Trophoblast cell (in vitro differentiated cells and primary cell): Measurements from ENCODE around the gene LRRC4.

ENCODE experiments used
- DNase-seq, 2 donors: peaks; one replicate each; pipeline ENCODE4 v3.0.0-alpha.2; 2016
- H2AFZ ChIP-seq: 2 replicates; pipeline ENCODE4 v1.6.1; 2013; ENCODE audit warnings: low read length, moderate library complexity, mild to moderate bottlenecking; ENCODE audit not compliant: insufficient read depth, poor library complexity
- H2AK5ac ChIP-seq: 2 replicates; pipeline ENCODE4 v1.6.1; 2013; ENCODE audit warnings: mild to moderate bottlenecking, low read length
- H2BK120ac ChIP-seq: 2 replicates; pipeline ENCODE4 v1.6.1; 2013; ENCODE audit warnings: low read length, mild to moderate bottlenecking, moderate library complexity; ENCODE audit not compliant: insufficient read depth, poor library complexity
- H2BK12ac ChIP-seq: 2 replicates; pipeline ENCODE4 v1.6.1; 2013; ENCODE audit warnings: mild to moderate bottlenecking, low read length, moderate library complexity
- H2BK5ac ChIP-seq: 2 replicates; pipeline ENCODE4 v1.6.1; 2013; ENCODE audit warnings: low read length, low read depth, moderate library complexity, mild to moderate bottlenecking; ENCODE audit not compliant: poor library complexity
- H3K14ac ChIP-seq: 2 replicates; pipeline ENCODE4 v1.6.1; 2013; ENCODE audit warnings: mild to moderate bottlenecking, low read length
- H3K18ac ChIP-seq: 2 replicates; pipeline ENCODE4 v1.6.1; 2013; ENCODE audit warnings: mild to moderate bottlenecking, low read length
- H3K23ac ChIP-seq: 2 replicates; pipeline ENCODE4 v1.6.1; 2013; ENCODE audit warnings: low read length
- H3K27ac ChIP-seq: 2 replicates; pipeline ENCODE4 v1.5.1; 2013; ENCODE audit warnings: low read depth, mild to moderate bottlenecking, inconsistent platforms, low read length, moderate library complexity
- H3K27me3 ChIP-seq: 2 replicates; pipeline ENCODE4 v1.6.1; 2013; ENCODE audit warnings: inconsistent platforms, mild to moderate bottlenecking, low read length, moderate library complexity; ENCODE audit not compliant: insufficient read depth
- H3K36me3 ChIP-seq, 2 experiments: 1 replicate in 1 of 2; 2 replicates in 1 of 2; pipeline ENCODE4 v1.6.1; 2013; ENCODE audit warnings: low read length in 2 of 2, mild to moderate bottlenecking in 2 of 2, moderate library complexity in 1 of 2; ENCODE audit not compliant: insufficient read depth in 2 of 2, control insufficient read depth in 1 of 2
- H3K4ac ChIP-seq: 2 replicates; pipeline ENCODE4 v1.6.1; 2013; ENCODE audit warnings: low read depth, mild to moderate bottlenecking, low read length, moderate library complexity
- H3K4me1 ChIP-seq, 2 experiments: 1 replicate in 1 of 2; 2 replicates in 1 of 2; pipeline ENCODE4 v1.6.1; 2013; ENCODE audit warnings: low read length in 2 of 2, mild to moderate bottlenecking in 2 of 2, moderate library complexity in 1 of 2; ENCODE audit not compliant: insufficient read depth in 2 of 2, control insufficient read depth in 1 of 2
- H3K4me2 ChIP-seq: 2 replicates; pipeline ENCODE4 v1.6.1; 2013; ENCODE audit warnings: inconsistent platforms, mild to moderate bottlenecking, low read length, moderate library complexity
- H3K4me3 ChIP-seq: 2 replicates; pipeline ENCODE4 v1.5.1; 2013; ENCODE audit warnings: mild to moderate bottlenecking, low read depth, low read length, inconsistent platforms
- H3K79me1 ChIP-seq: one replicate; pipeline ENCODE4 v1.6.1; 2013; ENCODE audit warnings: low read length
- H3K79me2 ChIP-seq: 2 replicates; pipeline ENCODE4 v1.6.1; 2013; ENCODE audit warnings: low read length, mild to moderate bottlenecking; ENCODE audit not compliant: control insufficient read depth, insufficient read depth, poor library complexity
- H3K9ac ChIP-seq: 2 replicates; pipeline ENCODE4 v1.6.1; 2013; ENCODE audit warnings: mild to moderate bottlenecking, low read length
- H3K9me3 ChIP-seq: 2 replicates; pipeline ENCODE4 v1.6.1; 2013; ENCODE audit warnings: low read depth, mild to moderate bottlenecking, control low read depth, inconsistent platforms, low read length; ENCODE audit not compliant: insufficient read depth
- H4K12ac ChIP-seq: 2 replicates; pipeline ENCODE4 v1.6.1; 2013; ENCODE audit warnings: low read depth, mild to moderate bottlenecking, low read length, moderate library complexity
- H4K8ac ChIP-seq: 2 replicates; pipeline ENCODE4 v1.6.1; 2013; ENCODE audit warnings: low read depth, mild to moderate bottlenecking, low read length, moderate library complexity
- H4K91ac ChIP-seq: one replicate; pipeline ENCODE4 v1.6.1; 2013; ENCODE audit warnings: low read depth, mild to moderate bottlenecking, low read length, moderate library complexity
- WGBS: extraction: QIAGEN DNeasy Blood & Tissue Kit; methylation state at CpG from one replicate; pipeline ENCODE4 v1.1.7; 2013; ENCODE audit warnings: missing lambda C conversion rate; ENCODE audit not compliant: insufficient read length, insufficient coverage; ENCODE audit errors: extremely low coverage; 5-methylcytosine and 5-hydroxymethylcytosine counted together

The LRRC4 gene

DNA sequence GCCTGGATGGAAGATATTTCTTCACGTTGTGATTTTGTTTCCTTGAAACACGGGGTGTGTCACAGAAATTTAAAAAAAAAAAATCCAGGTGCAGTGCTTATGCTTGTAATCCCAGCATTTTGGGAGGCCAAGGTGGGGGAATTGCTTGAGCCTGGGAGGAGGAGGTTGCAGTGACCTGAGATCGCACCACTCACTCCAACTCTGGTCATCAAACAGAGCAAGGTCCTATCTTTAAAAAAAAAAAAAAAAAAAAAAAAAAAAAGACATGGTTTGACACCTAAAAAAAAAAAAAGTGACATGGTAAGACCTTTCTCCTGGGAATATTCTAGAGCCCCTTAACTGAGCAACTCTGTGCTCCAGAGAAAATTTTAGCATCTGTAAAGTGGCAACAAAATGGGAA lies 9.0 kb upstream of the LRRC4 start:
- no peak overlapping the region for H2BK120ac ChIP-seq
- no peak overlapping the region for H4K12ac ChIP-seq
- H3K9me3 ChIP-seq = no peaks in the 10 kb centered on the region
- peaks cover 0 to 8% of the 10 kb centered on the region in 2 experiments for H3K36me3 ChIP-seq
- no peak overlapping the region for H3K27ac ChIP-seq
- H3K27me3 ChIP-seq = no peaks in the 10 kb centered on the region
- no peaks in the 10 kb centered on the region for H3K79me2 ChIP-seq
- no peak overlapping the region for H4K8ac ChIP-seq
- H4K91ac ChIP-seq = no peak overlapping the region
- H3K4me1 ChIP-seq = no peaks in the 10 kb centered on the region
- H3K18ac ChIP-seq = no peak overlapping the region
- no peak overlapping the region for H3K9ac ChIP-seq
- no peak overlapping the region for H3K4me2 ChIP-seq
- no CpG with 5 or more reads among the region's 3 CpGs for WGBS
- H2AFZ ChIP-seq = no peak overlapping the region
- no peak for DNase-seq
- no peak overlapping the region for H3K23ac ChIP-seq
- no peak overlapping the region for H3K4me3 ChIP-seq
- no peak overlapping the region for H2AK5ac ChIP-seq
- H3K79me1 ChIP-seq = no peaks in the 10 kb centered on the region
- no peak overlapping the region for H2BK12ac ChIP-seq
- no peak overlapping the region for H3K4ac ChIP-seq
- H3K14ac ChIP-seq = no peak overlapping the region
- no peak overlapping the region for H2BK5ac ChIP-seq

DNA sequence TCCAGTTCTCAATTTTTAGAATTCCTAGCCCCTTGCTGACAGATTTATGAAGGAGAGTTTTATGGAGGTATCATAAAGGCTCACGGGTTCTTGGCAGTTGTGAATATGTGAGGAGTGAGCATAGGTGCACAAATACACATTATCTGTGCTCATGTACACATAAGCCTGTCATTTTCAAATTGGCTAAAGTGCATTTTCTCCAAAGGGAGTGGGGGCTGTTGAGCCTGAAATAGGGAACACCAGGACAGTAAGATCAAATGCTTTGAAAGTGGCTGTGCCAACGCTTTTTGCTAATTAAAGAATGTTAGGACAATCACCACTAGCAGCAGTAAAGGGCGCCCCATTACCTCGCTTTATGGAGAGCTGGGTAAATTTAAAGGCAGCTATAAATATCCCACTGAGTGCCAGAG lies 8.3 kb upstream of the LRRC4 start:
- no CpG with 5 or more reads among the region's 4 CpGs for WGBS
- no peak overlapping the region for H3K23ac ChIP-seq
- no peak overlapping the region for H3K18ac ChIP-seq
- H2AFZ ChIP-seq = no peak overlapping the region
- no peak overlapping the region for H3K4me2 ChIP-seq
- H3K4ac ChIP-seq = no peak overlapping the region
- H4K8ac ChIP-seq = no peak overlapping the region
- no peak overlapping the region for H2BK5ac ChIP-seq
- no peak for DNase-seq
- H3K9ac ChIP-seq = no peak overlapping the region
- no peak overlapping the region for H3K27ac ChIP-seq
- H3K4me1 ChIP-seq = no peaks in the 10 kb centered on the region
- no peak overlapping the region for H4K91ac ChIP-seq
- no peak overlapping the region for H4K12ac ChIP-seq
- no peaks in the 10 kb centered on the region for H3K9me3 ChIP-seq
- no peak overlapping the region for H3K14ac ChIP-seq
- no peaks in the 10 kb centered on the region for H3K79me2 ChIP-seq
- no peak overlapping the region for H2AK5ac ChIP-seq
- no peak overlapping the region for H2BK120ac ChIP-seq
- no peaks in the 10 kb centered on the region for H3K79me1 ChIP-seq
- peaks cover 2 to 8% of the 10 kb centered on the region in 2 experiments for H3K36me3 ChIP-seq
- H3K27me3 ChIP-seq = no peaks in the 10 kb centered on the region
- H3K4me3 ChIP-seq = no peak overlapping the region
- H2BK12ac ChIP-seq = no peak overlapping the region

DNA sequence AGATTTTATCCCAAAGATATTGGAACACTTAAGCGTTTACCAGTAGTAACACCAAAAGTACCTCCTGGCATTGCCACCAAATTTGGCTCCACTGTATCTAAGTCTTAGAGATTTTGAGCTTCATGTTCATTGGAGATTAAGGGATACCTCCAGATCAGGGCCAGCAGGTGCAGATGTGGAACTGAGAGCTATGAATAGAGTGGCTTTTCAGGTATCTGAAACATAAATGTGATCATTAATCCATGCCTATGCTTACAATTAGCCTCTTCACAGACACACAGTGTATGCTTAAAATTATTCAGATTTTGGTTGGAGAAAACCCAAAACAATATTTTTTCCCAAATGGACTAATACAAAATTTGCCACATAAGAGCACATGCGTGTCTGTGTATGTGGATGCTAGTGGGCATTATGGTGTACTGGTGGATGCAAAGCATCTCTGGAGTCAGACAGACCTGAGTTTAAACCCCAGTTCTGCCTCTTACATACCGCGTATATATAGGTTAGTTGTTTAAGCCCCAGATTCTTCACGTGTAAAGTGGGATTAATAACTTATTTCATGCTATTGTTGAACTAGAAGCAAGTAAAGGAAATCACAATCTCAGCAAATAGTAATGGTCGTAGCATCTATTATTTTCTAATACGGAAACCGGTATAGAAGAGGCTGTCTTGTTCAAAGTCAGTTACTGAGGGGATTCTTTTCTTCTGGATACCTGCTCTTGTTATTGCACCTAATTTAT lies 6.8 kb upstream of the LRRC4 start:
- H3K4me2 ChIP-seq = no peak overlapping the region
- no peak overlapping the region for H2AK5ac ChIP-seq
- no peak for DNase-seq
- H3K9me3 ChIP-seq = no peaks in the 10 kb centered on the region
- H3K27me3 ChIP-seq = peaks cover 3% of the 10 kb centered on the region
- H2AFZ ChIP-seq = no peak overlapping the region
- no peaks in the 10 kb centered on the region for H3K4me1 ChIP-seq
- no peak overlapping the region for H3K18ac ChIP-seq
- H2BK120ac ChIP-seq = no peak overlapping the region
- H3K27ac ChIP-seq = no peak overlapping the region
- H3K4ac ChIP-seq = no peak overlapping the region
- no peak overlapping the region for H4K8ac ChIP-seq
- peaks cover 5% of the 10 kb centered on the region in 2 experiments for H3K36me3 ChIP-seq
- no peak overlapping the region for H3K9ac ChIP-seq
- no peaks in the 10 kb centered on the region for H3K79me1 ChIP-seq
- no peak overlapping the region for H3K14ac ChIP-seq
- H4K91ac ChIP-seq = no peak overlapping the region
- no peak overlapping the region for H4K12ac ChIP-seq
- no CpG with 5 or more reads among the region's 8 CpGs for WGBS
- H3K23ac ChIP-seq = no peak overlapping the region
- H3K79me2 ChIP-seq = no peaks in the 10 kb centered on the region
- no peak overlapping the region for H2BK12ac ChIP-seq
- no peak overlapping the region for H3K4me3 ChIP-seq
- H2BK5ac ChIP-seq = no peak overlapping the region

DNA sequence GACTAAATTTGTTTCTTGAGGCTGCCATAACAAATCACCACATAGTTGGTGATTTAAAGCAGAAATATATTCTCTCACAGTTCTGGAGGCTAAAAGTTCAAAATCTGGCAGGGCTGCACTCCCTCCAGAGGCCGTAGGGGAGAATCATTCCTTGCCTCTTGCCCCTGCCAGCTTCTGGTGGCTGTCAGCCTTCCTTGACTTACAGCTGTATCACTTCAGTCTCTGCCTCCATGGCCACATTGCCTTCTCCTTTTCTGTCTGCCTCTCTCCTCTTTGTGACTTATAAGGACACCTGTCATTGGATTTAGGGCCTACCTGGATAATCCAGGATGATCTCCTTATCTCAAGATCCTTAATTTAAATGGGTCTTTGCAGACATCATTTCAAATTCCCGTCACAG lies 5.8 kb upstream of the LRRC4 start:
- no peak overlapping the region for H3K9ac ChIP-seq
- peaks cover 3 to 6% of the 10 kb centered on the region in 2 experiments for H3K4me1 ChIP-seq
- H4K8ac ChIP-seq = no peak overlapping the region
- DNase-seq = no peak
- no peak overlapping the region for H3K18ac ChIP-seq
- no peaks in the 10 kb centered on the region for H3K9me3 ChIP-seq
- H3K27me3 ChIP-seq = peaks cover 5% of the 10 kb centered on the region
- no peak overlapping the region for H3K14ac ChIP-seq
- no peak overlapping the region for H4K91ac ChIP-seq
- no peak overlapping the region for H2BK12ac ChIP-seq
- no peak overlapping the region for H3K4me2 ChIP-seq
- no peak overlapping the region for H3K4ac ChIP-seq
- H3K27ac ChIP-seq = no peak overlapping the region
- H2AK5ac ChIP-seq = no peak overlapping the region
- no peak overlapping the region for H2BK5ac ChIP-seq
- H3K79me1 ChIP-seq = no peaks in the 10 kb centered on the region
- H2BK120ac ChIP-seq = no peak overlapping the region
- H4K12ac ChIP-seq = no peak overlapping the region
- H3K4me3 ChIP-seq = no peak overlapping the region
- no peak overlapping the region for H3K23ac ChIP-seq
- H3K79me2 ChIP-seq = no peaks in the 10 kb centered on the region
- no CpG with 5 or more reads among the region's 2 CpGs for WGBS
- H3K36me3 ChIP-seq = peaks cover under 1 to 5% of the 10 kb centered on the region in 2 experiments
- H2AFZ ChIP-seq = no peak overlapping the region
